RKO (cell line): Measurements from ENCODE around the gene KRT2.

ENCODE experiments used
- DNase-seq: peaks from one replicate; pipeline ENCODE4 v3.0.0-alpha.2; 2016; ENCODE audit warnings: low spot score

Gene KRT2

DNA sequence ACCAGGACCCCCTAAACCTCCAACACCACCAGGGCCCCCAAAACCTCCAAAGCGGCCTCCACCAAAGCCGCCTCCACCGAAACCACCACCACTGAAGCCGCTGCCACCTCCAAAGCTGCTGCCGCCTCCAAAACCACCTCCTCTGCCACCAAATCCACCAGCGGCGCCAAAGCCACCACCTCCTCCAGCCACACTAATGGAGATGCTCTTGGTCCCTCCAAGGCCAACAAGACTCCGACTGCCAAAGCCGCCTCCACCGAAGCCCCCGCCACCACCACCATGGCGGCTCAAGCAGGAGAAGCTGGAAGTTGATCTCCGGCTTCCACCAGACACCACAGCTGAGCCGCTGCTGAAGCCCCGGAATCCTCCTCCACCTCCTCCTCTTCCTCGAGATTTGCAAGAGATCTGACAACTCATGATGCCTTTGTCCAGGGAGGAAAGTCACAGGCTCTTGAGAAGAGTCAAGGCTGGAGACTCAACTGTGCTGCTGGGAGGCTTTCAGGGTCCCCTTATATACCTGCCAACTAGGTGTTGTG lies at the start of gene KRT2:
TSS of gene KRT2 (minus strand) at position 486 of the 536 bp plus-strand sequence. CDS start at position 417, 69 bp downstream.
- no peak for DNase-seq

DNA sequence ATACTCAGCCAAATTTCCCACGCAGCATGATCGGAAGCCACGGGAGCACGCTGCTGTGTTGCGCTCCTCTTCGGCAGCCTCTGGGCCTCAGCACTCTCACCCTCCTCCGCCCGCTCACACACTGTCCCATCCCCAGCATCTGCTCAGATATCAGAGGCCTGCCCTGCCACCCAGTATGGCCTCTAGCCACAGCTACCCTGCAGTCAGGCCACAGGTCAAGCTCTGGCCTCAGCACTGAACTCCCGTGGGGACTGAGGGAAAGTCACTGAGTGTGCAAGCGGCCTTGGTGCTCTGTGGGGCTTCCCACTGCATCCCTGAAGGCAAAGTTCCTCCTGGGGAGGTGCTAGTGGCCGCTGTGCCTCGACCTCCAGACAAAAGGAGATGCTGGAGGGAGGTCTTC lies 49.3 kb upstream of the KRT2 start:
- DNase-seq: no peak

DNA sequence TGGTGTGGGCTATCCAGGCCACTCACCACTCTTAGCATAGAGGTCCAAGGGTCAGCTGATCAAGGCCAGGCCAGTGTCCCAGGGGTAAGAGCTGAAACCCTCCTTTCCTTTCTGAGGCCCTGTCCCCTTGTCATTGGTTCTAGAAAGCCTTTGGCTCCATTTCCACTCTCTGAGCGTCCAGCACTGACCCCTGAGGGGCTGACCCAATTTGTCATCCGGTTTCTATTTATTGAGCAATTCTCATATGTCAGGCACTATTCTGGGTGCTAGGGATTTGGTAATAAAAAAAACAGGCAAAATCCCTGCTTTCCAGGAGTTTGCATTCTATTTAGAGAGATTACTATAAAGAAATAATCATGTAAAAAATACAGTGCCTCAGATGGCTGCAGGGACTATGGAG lies 47.9 kb upstream of the KRT2 start:
- no peak for DNase-seq

DNA sequence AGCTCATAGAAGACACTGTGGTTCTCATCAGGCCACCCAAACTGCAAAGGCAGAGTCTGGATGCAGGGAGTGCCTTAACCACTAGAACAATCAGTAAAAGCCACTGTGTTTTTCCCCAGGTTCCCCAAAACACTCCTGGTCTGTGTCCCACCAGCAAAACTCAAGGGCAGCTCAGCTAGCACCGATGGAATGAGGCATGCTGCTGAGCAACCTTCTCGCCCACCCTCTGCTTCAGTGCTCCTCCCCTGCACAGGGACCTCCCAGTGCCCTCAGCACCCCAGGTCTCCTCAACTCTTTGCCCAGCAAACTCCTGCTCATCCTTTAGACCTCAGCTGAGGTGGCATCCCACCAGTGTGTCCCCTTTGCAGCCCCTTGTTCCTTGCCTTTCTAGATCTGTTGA lies 47.4 kb upstream of the KRT2 start:
- no peak for DNase-seq

DNA sequence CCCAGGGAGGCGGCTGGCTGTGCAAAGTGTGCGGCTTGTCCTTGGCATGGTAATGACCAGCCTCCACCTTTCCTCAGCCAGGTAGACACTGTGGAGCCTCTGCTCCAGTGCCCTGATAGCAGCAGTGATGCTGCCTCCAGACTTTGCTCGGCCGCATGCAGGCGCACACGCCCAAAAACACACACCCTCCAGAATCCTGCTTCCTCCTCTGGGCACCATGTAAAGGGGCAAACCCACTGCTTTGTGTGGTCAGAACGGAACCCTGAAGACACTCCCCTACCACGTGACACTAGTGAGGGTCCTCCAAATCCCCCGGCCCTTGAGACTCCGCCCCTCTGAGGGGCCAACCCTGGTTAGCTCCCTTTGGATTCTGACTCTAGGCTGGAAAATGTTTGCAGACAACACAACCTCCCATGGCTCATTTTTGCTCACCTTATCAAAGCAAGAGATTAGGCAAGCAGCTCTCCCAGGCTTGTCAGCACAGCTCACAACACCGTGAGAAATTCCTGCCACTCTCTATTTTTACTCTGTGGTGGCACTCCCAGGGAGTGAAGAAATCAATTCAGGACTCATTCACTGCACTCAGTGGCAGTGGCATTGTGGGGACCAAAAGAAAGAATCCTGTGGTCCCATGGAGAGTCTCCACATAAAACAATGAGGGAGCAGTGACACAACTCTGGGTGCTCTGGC lies 46.8 kb upstream of the KRT2 start:
- no peak for DNase-seq

DNA sequence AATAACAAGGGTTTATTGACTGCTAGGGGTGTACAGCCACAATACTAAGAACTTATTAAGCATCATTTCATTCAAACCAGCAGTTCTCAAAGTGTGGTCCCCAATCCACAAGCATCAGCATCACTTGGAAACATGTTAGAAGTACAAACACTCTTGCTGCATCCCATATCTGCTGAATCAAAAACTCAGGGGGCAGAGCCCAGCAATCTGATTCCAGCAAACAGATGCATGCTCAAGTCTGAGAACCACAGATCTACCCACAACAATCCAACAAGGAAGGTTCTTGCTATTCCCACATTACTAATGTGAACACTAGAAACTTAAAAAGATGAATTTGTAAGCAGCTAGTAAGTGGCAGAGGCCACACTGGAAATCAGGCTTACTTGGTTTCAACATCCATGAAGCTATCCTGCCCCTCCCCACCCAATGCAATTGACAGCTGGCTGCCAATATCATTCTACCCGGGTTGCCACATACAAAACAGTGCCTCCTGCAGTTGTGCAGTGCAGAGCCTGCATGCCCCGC lies 45.1 kb upstream of the KRT2 start:
- DNase-seq: no peak

DNA sequence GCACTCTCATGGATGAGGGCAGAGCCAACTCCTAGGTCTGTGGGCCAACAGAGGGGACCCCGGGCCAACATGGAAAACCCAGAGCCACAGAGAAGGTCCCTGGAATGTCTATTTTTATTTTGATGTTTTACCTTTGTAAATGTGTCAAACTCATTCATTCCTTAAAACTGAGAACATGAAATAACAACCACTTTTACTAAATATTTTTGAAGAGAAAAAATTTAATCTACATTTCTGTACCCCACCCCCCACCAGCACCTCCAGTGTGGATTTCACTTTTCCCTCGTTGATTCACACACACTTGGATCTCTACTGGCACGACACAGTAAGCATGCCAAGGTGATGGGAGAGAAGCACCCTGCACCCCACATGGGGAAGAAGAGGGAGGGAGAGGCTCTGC lies 44.6 kb upstream of the KRT2 start:
- no peak for DNase-seq

DNA sequence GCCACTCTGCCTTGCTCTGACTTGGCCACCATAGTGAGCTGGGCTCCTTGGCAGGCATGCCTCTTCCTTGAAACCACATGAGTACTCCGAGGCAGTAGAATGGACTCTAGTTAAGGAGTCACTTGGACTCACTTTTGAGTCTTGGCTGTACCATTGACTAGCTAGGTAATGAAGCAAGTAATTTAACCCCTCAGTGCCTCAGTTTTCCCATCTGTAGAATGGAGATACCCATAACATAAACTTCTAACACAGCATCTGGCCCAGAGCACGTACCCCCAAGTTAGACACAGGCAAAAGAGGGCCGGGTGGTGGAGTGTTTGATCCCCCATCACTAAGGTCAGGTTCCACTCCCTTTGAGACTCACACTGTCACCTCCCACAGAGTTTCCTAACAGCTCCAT lies 43.0 kb upstream of the KRT2 start:
- DNase-seq: no peak

DNA sequence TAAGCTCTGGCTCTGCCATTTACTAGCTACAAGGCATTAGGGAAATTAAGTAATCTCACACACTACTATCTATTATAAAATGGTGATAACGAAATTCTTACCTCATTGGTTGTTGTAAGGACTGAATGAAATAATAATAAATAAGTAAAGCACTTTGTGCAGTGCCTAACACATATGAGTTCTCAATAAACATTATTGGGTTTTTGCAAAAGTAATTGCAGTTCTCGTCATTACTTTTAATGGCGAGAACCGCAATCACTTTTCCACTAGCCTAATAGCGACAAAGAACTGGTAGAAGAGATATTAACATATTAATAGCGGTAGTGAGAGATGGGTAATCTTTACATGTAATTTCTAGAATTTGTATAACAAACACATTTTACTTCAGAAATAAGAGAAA lies 42.1 kb upstream of the KRT2 start:
- DNase-seq: no peak

DNA sequence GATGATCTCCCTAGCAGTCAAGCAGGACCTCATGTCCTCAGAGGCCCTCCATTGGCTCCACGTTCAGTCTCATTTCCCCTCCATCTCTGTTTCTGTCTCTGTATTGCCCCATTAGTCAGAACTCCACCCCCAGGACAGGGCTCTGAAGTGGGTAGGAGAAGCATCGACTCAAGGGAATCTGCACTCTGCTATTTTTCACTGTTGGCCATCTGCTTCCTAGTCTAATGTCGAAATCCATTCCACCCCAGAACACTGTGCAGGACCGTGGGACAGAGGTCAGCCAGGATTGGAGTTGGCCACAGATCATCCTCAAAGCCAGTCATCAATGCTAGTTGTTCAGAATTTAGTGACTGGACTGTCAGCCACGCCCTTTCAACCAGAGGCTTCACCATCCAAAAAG lies 41.2 kb upstream of the KRT2 start:
- DNase-seq: no peak

DNA sequence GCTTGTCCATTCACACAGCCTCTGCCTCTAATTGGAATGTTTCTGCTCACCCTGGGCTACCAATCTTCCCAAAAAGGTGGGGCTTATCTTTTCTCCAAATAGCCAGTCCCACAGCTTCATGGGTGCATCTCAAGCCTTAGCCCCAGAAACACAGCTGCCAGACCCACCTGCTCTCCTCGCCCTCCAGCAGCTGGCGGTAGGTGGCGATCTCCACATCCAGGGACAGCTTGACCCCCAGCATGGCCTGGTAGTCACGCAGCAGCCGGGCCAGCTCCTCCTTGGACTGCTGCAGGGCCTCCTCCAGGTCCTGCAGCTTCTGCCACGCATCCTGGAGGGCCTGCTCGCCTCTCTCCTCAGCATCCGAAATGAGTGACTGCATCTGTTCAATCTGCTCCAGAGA lies 40.2 kb upstream of the KRT2 start:
- DNase-seq: no peak

DNA sequence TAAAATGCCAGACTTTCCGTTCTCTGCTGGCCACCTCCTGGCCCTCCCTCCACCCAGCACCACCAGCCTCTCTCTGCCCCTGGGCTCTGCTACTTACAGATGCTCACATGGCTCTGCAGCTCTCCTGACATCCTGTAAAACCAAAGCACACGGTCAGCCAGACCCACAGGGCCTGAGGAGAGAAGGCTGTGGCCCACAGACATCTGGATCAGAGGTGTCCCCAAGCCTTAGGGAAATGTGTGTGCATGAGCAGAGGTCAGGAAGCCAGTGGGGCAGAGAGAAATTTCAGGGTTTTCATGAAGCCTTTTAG lies 39.8 kb upstream of the KRT2 start:
- DNase-seq: no peak

DNA sequence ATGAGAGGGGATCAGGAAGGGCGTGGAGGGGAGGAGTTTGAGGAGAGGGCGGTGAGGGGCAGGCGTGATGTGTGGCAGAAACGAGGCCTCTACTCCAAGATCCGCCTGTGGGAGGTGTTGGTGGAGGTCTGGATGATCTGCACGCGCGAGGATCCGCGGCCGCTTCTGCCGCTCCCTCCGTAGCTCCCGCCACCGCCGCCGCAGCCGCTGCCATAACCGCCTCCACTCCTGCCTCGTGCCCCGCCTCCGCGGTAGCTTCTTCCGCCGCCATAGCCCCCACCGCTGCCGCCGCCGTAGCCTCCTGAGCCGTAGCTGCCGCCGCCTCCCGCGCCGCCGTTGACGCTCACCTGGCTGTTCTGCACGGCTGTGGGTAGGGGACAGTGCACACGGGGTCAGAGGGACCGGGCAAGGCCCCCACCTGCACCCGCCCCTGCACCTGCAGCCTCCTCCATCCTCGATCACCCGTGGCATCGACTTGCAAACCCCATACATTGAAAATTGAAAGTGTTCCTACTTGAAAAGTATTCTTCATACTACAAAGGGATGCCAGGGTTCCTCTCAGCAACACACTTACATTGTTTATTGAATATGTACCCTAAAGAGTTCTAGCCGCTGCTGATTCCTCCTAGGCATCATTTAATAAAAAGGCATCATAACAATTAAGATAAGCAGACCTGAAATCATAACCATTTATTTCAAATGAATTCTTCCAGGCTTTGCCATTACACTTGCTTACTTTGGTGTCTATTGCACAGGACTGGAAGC lies 39.2 kb upstream of the KRT2 start:
- DNase-seq: no peak

DNA sequence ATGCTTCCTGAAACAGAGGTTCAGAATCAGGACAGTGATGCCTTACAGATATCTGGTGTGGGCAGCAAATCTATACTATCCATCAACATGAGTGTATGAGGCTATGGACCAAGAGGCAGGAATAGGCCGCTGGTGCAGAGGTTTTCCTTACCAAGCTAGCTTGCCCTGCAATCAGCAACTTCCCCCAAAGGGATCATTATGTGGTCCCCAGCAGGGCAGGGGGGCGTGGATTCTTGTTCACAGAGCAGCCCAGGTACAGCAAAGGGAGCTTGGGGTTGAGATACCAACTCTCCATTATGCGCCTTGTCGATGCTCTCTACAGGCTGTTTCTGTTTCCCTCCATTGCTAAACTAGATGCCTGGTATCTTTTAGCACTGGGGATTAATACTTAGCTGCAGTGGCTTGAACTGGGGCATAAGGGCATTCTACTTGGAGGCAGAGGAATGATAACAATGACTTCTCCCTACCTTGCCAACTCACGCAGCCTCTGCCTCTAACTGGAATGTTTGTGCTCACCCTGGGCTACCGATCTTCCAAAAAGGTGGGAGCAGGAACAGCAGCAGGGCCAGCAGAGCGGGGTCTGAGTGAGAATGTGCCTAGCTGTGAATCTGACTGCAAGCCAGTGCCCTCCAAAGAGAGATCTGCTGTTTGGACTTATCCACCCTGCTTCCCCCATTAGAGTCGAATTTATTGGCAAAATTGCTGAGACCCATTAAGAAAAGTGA lies 38.5 kb upstream of the KRT2 start:
- no peak for DNase-seq

DNA sequence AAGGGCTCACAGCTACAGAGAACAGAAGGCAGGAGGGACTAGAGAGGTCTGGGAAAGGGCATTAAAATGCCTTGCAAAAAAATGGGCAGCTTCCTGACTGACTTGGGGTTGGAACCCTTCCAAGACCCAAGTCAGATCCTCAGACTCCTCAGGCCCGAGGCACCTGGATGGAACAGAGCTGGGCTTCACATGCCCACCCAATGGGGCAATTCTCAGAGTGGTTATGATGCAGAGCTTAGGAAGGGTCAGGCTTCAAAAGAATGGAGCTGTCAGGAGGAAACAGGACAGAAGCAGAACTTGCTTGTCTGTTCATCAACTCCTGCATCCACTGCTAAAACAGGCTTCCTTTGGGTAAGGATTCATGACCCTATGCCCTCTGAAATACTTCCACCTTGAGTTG lies 37.9 kb upstream of the KRT2 start:
- no peak for DNase-seq

DNA sequence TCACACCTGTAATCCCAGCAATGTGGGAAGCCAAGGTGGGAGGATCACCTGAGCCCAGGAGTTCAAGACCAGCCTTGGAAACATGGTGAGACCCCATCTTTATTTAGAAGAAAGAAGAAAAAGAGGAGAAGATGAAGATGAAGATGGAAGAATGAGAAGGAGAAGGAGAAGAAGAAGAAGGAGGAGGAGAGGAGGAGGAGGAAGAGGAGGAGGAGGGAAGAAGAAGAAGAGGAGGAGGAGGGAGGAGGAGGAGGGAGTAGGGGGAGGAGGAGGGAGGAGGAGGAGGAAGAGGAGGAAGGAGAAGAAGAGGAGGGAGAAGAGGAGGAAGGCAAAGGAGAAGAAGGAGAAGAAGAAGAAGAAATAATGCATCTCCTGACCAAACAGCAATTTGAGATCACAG lies 37.2 kb upstream of the KRT2 start:
- no peak for DNase-seq

DNA sequence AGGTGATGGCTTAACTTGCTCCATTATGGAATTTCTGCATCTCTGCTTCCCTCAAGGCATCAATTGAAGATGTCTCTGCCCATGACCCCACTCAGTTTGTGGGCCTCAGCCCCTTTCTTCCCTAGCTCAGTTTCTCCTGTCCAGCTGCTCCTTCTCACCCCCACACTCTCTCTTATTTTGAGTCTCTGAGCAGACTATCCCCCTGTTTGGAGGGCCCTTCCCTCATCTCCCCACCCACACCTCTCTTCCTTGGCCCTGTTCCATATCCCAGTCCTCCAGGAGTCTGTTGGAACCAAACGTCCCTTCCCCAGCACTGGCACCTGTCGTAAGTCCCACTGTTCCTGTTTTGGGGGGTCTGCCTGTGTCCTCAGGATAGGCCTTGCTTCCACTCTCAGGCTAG lies 36.5 kb upstream of the KRT2 start:
- DNase-seq: no peak

DNA sequence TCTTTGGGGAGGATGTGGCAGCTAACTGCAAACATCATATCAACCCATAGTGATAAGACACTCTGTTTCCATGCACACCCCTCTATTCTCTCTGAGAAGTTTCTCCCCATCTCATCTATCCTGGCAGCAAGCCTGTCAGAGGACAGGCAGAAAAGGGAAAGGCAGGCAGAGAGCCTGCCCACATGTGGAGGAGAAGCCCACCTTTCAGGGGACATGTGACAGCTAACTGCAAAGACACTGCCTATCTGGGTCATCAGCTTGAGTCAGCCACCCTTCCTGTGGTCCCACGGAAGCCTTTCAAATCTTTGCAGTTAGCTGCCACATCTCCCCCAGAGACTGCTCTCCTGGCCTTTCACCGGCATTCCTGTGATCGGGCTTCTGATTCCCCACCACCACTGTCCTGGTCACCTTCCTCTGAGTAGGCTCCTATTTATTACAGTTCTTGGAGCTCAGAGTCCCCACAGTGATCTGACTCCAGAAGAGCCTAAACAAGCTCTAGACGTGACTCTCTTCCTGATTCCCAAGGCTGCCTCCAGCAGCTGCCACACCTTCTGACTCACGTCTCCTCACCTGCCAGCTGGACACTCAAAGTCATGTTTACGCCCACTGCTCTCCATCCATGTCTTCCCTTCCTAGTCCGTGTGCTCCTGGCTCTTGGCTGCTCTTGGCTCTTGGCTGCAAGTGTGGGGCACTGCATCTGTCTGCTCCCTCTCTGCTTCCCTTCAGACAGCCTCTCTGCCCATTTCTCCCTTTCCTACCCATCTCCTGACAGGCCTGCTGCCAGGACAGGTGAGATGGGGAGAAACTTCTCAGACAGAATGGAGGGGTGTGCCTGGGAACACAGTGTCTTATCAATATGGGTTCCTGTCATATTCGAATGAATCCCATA lies 35.7 kb upstream of the KRT2 start:
- no peak for DNase-seq

DNA sequence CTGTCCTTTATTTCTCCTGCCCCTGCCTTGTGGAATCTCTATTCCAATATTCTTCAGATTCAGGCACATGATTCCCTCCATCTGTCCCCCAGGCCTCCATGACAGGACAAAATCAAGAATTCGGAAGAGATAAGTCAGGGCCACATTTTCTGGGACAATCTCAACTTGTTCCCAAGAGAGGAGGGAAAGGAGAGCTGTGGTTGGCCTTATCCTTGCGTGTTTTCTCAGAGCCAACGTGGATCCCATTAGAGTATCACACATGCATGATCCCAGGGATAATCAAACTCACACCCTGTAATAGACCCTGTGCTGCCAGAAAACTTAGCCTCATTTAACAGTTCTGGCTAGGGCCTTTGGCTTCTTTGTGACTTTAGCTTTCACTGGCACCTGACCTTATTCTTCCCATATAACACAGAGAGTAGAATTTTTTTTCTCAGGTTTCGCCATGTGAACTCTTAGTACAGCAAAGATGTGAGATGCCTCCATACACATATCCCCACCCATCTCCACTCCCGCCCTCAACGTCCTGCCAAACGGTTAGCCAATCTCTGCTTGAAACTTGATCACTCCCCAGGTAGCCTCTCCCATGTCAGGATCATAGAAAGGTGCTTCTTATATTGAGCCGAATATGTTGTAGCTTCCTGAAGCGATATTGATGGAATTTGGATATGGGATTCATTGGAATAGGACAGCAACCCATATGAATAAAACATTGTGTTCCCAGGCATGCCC lies 34.9 kb upstream of the KRT2 start:
- DNase-seq: no peak

DNA sequence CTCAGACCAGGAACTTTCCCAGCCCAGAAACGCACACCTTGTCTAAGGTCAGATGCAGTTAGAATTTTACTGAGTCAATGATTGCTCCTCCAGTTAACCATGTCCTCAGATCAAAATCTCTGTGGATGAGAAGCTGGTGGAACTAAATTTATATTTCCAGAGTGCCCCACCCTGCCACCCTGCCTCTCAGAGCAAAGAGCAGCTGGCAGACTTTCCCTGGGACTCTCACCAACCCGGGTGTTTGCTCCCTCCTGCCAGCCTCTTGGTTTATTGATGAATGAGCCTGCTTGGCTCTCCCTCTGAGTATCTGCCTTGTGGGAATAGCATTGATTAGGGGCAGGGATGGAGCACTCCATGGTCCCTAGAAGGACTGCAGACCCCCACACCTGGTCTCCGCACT lies 34.1 kb upstream of the KRT2 start:
- no peak for DNase-seq

DNA sequence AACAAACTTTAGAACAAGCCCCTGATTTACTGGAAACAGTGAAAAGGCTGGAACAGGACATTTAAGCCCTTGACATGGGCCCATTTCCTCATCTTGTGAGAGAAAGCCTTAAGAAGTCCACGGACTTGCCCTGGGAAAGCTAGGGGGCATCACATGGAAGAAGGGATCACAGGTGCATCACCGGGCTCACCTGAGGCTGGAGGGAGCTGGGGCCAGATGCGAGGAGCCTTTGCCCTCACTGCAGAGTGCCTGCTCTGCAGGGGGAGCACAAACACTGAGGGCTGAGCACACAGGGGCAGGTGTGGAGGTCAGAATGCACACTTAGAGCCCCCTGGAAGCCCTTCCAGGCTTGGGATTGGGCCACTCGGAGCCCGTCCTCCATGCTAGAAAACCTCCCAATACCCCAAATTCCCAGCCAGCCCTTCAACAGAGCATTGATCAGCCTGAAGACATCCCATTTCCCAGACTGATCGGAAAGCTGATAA lies 33.4 kb upstream of the KRT2 start:
- no peak for DNase-seq
